CD4-positive, alpha-beta T cell treated with Interleukin-2 at 100 ng/mL for 4 hours (primary cell): Measurements from ENCODE around the gene CHD5.
"Not testable (repeated sequence)": the region's sequence is repeated elsewhere in the genome, so short reads cannot be mapped to it uniquely, and the experiment has no call there.

Experiments used
- DNase-seq: peaks from one replicate; pipeline ENCODE4 v3.0.0-alpha.2; 2020; ENCODE audit warnings: low spot score

The CHD5 gene

DNA sequence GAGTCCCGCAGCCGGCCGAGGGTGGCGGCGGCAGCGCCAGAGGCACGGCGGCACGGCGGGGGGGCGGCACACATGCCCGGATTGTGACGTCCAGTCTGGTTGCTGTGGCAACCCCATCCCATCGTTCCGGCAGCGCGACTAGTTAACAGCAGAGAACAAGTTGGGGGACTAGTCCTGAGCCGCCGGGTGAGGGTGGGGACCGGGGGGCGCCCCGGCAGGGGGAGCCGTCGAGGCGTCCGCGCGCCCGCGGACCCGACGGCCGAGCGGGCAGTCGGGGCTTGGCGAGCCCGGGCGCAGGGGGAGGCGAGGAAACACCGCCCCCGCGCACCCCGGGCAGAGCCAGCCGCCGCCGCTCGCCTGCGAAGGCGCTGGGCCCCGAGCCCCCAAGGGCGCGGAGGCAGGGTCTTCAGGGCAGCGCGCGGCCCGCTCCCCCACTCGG lies at the start of gene CHD5:
Gene CHD5, minus strand, starts transcription at position 54 of the 439 bp plus-strand sequence. CDS start 298 bp downstream, outside the sequence.
- no peak for DNase-seq

DNA sequence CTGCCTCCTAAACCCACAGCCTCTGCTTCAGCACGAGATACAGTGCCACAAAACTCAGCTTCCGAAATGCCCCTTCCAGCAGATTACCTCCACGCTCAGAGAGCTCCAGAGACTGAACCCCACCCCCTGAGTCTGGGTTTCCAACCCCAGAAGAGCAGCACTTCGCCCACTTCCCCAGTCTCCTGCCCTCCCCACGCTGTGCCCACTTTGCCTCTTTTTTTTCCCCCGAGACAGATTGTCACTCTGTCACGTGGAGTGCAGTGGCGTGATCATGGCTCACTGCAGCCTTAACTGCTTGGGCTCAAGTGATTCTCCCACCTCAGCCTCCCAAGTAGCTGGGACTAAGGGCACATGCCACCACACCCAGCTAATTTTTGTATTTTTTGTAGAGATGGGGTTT lies 45.5 kb upstream of the CHD5 start:
- no peak for DNase-seq

DNA sequence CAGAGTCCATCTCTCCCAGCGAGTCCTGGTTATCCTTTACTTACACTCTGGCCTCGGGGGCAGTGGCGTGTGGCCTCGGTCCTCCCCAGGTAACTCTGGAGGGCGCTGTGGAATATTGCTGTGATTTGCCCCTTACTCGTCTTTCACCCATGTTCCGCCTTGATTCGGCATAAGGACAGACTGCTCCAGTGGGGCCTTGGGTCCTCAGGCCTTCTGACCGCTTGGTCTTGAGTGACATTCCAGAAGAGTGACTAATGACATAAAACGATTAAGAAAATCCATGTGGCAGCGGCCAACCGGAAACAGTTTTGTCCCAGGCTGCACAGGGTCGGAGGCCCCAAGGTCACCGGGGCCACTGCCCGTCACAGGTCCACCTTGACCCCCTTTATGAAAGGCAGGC lies 44.6 kb upstream of the CHD5 start:
- DNase-seq = no peak

DNA sequence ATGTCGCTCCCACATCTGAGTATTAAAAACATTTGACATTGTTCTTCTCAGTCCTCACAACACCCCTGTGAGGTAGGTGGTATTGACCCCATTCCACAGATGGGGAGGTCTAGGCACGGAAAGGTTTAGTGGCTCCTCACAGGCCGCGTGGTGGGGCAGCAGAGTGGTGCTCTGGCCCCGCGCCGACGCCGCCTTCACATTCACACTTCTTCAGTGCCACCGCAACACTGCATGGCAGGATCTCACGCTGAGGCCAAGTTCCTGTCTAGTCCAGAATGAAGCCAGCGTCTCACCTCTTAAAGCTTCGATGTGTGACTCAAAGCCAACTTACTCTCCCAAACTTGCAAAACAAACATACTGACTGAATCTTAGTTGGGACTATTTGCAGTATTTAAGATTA lies 43.5 kb upstream of the CHD5 start:
- no peak for DNase-seq

DNA sequence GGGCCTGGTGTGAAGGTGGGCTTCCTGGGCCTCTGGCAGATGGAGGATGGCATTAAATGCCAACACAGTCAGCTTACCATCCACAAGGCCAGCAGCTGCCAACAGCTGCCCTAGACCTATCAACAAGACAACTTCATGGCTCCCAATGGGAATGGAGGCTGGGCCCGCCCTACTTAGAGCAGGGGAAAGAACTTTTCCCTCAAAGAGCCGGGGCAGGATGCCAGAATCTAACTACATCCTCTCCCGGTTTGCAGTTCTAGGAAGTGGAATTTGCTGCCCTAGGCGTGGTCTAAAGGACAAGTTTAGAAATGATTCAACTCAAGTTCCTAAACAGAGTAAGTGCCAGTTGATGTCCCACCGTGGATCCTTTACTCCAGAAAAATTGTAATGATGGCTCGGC lies 42.5 kb upstream of the CHD5 start:
- DNase-seq = no peak

DNA sequence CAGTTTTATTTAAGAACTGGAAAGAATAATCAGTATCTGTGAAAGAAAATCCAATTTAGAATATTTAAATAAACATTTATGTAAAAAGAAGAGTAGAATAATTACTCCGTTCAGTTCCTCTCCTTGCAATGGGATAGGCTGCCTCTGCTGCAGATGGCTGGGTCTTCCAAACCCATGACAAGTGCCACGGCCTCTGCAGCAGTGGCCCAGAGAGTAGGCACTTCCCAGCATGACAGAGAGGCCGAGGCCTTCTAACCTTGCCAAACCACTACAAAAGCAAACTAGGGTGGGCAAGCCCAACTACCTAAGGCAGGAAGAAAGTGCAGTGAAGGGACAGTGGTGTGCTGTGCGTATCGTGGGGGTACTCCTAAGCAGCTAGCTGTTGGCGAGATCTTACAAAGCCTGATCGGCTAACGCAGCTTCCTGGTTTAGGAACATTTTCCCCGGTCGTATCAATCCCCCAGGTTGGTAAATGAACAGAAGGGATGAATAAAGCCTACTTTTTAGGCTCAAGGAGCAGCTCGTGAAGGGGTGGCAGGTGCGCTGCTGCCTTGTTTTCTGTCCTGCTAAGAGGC lies 41.2 kb upstream of the CHD5 start:
- no peak for DNase-seq

DNA sequence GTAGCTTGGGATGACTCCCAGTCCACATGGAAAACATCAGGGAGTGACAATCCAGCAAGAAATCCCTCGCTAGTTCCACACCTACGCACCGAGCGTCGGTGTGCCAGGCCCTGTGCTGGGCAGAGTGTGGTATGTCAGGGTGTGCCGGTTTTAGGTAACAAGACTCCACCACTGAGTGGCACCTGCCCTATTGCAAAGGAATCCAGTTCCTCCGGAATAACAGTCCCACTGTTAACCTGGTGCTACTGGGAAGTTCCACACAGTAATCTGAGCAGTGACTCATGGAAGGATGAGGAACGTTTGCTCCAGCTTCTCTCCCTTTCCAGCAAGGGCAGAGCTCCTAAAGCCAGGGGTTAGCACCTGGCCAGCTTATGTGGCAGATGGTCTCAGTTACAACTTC lies 40.1 kb upstream of the CHD5 start:
- DNase-seq = no peak

DNA sequence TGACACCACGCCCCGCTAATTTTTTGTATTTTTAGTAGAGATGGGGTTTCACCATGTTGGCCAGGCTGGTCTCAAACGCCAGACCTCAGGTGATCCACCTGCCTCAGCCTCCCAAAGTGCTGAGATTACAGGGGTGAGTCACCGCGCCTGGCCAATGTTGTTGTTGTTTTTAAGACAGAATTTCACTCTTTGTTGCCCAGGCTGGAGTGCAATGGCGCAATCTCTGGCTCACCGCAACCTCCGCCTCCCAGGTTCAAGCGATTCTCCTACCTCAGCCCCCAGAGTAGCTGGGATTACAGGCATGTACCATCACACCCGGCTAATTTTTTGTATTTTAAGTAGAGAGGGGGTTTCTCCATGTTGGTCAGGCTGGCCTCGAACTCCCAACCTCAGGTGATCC lies 39.5 kb upstream of the CHD5 start:
- DNase-seq = not testable (repeated sequence)

DNA sequence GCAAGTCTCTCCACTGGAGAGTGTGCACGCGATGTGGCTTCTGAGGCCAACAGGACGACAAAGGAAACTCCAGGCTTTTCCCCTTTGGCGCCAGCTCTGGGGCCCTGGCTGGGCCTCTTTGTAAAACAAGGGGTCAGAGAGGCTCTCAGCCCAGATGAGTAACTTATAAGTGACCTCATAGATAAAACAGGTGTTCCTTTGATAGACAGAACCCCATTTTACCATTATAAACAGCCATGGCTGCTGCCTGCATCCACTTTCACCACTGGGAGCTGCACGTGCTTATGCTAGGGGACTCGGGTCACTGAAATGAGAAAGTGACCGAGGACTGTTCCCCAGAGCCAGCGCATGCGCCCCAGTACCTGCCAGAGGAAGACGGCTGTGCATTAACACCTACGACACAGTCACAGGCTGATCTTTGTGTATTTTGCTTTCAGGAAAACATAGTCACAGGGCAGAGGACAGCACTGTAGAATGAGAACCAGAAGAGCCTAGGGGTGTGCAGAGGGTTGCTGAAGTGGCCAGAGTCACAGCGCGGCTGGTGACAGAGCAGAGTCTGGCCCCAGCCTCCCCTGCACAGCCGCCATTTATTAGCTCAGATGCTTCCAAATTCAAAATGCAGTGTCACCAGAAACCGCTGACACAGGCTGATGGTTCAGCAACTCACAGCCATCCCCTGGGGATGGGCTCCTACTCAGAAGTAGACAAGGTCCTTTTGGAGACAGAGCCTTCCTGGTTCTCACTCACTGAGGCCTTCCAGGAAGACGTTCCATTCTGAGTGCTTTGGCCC lies 38.4 kb upstream of the CHD5 start:
- no peak for DNase-seq

DNA sequence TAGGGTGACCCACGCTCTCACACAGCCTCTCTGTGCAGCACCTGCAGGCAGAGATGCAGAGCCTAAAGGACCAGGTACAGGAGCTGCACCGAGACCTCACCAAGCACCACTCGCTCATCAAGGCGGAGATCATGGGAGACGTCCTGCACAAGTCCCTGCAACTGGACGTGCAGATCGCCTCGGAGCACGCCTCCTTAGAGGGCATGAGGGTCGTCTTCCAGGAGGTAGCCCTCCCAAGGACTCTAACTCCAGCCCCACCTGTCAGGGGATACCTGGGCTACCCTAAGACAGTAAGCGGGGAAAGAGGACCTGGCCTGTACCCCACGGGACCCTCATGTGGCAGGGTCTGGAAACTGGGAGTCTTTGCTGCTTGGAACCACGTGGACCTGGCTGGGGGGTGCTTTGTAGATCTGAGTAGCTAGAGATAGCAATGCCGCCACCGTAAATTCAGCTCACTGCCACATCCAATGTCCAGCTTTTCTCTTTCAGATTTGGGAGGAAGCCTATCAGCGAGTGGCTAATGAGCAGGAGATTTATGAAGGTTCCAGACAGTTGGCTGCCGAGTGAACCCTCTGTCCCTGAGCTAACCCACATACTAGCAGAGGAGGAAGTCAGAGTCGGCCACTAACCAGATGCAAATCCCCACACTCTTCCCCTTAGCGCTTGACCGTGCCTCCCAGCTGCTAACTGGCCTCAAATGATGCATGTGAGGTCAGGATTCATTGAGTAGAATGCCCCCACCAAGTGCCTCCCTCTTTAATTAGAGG lies 32.3 kb upstream of the CHD5 start:
- no peak for DNase-seq

DNA sequence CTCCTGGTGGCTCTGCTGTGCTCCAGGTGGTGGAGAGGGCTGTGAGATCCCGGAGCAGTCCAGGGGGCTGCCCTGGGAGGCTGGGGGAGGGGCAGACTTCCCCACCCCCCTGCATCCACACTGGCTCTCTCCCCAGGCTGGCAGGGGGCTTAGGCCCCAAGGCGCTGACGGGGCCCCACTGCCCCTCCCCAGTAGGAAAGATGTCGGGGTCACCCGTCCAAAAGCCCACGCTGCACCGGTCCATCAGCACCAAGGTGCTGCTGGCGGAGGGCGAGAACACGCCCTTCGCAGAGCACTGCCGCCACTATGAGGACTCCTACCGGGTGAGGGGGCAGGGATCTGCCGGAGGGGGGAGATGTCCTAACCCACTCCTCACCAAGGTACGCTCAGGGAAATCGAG lies 31.6 kb upstream of the CHD5 start:
- DNase-seq = no peak

DNA sequence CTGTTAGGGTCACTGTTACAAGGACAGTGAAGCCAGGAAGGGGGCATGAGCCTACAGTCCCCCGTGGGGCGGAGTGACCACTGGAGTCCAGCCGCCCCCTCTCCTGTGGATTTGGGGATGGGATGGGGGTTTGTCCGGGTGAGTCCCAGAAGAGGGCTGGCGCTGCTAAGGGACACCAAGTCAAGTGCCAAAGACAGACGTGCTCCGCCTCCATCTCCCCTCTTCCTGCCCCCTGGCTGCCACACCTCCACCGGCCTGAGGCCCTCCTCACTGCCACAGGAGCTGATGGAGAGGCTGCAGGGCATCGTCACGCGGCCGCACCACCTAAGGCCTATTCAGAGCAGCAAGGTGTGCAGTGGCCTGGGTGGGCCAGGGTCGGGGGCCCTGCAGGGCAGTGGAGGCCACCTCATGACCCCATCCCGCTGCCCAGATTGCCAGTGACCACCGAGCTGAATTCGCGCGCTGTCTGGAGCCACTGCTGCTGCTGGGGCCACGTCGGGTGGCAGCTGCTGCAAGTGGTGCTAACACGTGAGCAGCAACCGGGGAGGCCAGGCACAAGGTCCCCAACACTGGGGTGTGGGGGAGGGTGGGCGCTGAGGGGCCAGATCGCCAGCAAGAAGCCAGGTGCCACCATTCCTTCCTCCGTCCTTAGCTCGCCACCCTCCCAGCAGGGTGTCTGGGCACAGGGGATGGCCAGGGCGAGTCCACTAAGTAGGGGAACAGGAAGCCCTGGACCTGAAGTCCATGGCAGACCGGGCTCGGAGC lies 30.7 kb upstream of the CHD5 start:
- no peak for DNase-seq

DNA sequence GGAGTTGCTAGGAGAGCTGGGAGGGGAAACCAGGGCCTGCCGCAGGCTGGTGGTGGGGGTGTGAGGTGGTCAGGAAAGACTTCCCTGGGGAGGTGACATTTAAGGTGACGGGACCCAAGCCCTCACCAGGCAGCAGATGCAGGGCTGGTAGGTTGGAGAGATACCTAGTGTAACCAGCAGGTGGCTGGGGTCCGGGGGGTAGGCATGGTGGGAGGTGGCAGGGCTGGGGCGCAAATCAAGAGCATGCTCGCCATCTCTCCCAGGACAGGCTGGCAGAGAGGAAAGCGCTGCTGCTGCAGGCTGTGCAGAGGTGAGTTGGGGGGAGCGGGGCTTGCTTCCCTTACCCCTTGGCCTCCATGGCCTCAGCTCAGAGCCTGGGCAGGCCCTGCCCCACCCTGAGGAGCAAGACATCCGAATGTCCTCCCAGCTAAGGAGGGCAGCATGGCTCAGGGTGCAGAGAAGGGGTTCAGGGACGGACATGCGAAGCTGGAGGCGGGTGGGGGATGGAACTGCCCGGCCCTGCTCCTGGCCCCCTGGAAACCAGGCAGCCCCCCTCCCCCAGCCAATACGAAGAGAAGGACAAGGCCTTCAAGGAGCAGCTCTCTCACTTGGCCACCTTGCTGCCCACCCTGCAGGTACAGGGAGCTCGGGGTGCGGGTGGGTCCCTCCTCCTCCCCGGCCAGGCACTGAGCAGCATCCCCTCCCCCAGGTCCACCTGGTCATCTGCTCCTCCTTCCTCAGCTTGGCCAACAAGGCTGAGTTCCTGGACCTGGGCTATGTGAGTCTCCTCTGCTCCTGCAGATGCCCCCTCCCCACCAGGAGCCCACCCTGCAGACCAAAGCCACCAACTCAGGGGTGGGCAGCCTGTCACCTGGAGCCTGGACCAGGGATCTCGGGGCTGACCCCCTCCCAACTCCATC lies 29.8 kb upstream of the CHD5 start:
- peak; percentile 16 for DNase-seq

DNA sequence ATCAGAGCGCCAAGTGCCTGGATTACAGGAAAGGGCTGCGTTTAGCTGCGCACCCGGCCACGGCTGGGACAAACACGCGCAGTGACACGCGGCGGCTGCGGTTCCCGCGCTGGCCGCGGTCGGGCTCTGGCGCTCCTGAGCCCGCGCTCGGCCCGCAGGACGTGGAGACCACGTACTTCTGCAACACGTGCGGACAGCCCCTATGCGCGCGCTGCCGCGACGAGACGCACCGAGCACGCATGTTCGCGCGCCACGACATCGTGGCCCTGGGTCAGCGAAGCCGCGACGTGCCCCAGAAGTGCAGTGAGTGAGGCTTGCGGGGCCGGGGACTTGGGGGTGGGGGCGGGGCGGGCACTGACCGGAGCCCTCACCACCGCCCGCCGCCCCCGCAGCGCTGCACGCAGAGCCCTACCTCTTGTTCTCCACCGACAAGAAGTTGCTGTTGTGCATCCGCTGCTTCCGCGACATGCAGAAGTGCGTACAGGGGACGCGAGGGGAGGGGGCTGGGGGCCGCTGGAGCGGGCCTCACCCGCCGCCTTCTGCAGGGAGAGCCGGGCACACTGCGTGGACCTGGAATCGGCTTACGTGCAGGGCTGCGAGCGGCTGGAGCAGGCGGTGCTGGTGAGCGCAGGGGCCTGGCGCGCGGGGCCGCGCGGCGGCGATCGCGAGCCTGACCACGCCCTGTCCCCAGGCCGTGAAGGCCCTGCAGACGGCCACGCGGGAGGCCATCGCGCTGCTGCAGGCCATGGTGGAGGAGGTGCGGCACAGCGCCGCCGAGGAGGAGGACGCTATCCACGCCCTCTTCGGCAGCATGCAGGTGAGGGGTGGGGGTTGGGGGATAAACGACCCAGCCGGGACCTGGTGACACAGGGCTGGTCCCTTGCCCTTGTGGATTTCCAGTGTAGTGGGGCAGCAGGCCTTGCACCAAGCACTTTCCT lies 28.9 kb upstream of the CHD5 start:
- no peak for DNase-seq

DNA sequence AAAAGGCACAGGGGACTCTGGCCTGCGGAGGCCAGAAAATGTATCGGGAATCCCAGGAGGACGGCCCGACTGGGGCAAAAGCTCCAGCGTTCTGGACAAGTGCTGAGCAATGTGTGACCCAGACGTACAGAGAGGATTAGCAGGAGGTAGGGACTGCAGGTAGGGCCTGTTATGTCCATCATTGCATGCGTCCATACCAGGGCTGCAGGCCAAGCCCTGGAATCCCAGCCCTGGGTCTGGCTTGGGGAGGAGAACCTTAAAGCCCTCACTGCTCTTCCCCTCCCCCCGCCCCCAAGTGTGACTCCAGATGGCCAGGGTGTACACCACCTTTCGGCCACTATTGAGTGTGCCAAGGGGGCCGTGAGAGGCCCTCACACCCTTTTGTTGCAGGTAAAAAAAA lies 27.8 kb upstream of the CHD5 start:
- no peak for DNase-seq

DNA sequence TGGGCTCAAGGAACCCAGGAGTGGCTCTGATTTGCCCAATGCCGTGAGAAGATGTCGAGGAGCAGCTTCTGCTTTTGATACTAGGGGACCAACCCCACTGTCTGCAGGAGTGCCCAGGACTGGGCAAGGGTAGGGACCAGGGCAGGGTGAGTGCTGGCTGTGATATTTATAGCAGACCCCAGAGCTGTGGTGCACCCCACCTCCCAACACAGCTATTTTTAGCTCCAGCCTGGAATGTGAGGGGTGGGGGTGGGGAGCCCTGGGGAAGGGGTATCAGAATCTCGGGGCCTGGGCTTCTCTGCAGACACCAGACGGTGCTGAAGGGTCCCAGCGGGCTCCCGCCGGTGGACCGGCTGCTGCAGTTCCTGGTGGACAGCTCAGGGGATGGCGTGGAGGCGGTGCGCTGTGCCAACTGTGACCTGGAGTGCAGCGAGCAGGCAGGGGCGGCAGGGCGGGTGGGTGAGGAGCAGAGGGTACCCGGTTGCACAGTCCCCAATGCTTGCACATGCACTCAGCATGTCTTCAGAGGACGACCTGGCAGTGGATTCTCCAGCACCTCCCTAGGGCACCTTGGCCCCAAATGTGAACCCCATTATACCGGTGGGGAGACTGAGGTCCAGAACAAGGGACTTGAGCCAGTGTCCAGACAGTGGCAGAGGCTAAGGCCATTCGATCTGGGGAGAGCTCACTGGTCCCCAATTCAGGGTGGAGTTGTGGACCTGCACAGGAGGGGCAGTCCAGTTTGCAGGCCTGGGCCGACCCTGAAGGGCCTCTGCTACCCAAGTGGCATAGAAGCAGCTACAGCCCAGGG lies 27.2 kb upstream of the CHD5 start:
- no peak for DNase-seq

DNA sequence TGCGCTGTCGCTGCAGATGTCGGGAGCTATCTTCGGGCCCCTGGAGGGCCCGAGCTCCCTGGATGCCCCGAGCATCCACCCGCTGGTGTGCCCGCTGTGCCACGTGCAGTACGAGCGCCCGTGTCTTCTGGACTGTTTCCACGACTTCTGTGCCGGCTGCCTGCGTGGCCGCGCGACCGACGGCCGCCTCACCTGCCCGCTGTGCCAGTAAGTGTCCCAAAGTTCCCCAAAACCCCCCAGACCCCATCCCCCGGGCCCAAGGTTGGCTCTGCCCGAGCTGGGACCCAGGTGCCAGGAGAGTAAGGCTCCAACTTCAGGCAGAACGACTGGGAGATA lies 26.4 kb upstream of the CHD5 start:
- DNase-seq = no peak

DNA sequence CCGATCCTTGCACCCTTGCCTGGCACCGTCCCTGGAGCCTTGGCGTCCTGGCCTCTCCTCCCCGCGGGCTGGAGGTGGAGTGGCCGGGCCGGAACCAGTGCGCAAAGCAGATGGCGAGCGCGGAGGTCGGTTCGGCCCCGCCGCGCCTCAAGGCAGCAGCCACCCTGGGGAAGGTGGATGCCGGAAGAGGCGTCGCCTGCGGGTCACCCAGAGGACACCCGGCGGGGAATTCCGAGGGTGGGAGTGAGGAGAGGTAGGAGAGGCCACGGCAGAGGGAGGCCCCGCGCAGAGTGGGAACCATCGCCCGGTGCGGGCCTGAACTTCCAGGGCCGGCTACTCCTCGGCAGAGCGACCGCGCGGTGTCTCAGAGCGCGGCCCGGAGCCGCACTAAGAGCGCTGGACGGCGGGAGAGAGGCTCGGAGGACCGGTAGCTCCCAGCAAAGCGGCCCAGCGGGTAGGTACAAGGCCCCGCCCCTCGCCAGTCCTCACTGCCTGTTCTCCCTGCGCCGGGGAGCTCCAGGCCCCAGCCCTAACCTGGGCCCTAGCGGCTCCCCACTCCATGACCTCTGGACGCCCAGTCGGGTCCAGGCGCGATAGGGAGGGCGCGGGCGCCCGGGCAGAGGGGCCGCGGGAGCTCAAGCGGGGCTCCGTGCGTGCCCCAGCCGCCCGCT lies 25.9 kb upstream of the CHD5 start, which contains the start of gene RNF207:
Gene RNF207, plus strand, starts transcription at position 271 of the 671 bp plus-strand sequence. CDS start 417 bp downstream, outside the sequence.
- peak; percentile 59 for DNase-seq

DNA sequence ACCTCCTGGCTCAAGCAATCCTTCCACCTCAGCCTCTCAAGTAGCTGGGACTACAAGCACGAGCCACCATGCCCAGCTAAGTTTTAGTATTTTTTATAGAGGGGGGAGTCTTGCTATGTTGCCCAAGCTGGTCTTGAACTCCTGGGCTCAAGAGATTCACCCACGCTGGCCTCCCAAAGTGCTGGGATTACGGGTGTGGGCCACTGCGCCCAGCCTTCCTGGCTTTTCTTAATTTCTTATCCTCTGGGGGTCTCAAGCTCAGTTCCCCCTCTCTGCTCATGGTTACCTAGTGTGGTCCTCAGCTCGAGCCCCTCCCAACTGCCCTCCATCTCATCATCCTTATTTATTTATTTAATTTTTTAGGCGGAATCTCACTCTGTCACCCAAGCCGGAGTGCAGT lies 22.1 kb upstream of the CHD5 start:
- DNase-seq = no peak
